HG02840 (cell line): Measurements from ENCODE around the gene GRM4.

Experiments
- ATAC-seq: cut with Tn5 transposase; IDR thresholded peaks from one replicate; pipeline ENCODE4 v1.9.1; 2021; ENCODE audit warnings: mild to moderate bottlenecking, moderate library complexity, moderate number of reproducible peaks; ENCODE audit not compliant: unreplicated experiment, low FRiP score

Gene GRM4

DNA sequence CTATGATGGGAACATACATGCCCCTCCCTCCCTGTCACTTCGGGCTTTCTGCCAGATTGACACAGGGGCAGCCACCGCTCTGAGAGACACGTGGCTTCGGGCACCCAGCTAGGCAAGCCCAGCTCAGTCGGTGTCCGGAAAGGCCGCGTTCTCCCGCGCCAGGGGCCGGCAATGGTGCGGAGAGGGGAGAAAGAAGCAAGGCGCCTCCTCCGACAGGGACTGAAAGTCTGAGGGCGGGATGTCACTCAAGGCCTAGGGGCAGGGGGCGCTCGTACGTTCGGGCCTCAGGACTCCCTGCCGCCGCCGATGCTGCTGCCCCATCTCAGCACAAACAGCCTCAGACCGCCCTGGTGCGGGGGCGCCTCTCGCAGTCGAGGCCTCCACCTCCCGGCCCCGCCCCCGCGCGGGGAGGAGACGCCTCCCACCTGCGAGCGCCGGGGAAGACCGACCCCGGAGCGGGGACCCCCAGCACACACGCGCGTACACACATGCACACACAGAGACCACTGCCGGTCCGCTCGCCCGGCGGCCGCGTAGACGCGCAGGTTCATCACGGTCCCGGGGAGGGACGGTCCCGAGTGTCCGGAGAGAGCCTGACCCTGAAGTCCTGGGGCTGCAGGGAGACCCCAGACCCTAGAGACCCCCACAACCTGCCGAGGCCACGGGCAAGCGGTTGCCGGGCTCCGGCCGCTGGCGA is 1.9 kb downstream of the GRM4 start:
- ATAC-seq, result no peak

DNA sequence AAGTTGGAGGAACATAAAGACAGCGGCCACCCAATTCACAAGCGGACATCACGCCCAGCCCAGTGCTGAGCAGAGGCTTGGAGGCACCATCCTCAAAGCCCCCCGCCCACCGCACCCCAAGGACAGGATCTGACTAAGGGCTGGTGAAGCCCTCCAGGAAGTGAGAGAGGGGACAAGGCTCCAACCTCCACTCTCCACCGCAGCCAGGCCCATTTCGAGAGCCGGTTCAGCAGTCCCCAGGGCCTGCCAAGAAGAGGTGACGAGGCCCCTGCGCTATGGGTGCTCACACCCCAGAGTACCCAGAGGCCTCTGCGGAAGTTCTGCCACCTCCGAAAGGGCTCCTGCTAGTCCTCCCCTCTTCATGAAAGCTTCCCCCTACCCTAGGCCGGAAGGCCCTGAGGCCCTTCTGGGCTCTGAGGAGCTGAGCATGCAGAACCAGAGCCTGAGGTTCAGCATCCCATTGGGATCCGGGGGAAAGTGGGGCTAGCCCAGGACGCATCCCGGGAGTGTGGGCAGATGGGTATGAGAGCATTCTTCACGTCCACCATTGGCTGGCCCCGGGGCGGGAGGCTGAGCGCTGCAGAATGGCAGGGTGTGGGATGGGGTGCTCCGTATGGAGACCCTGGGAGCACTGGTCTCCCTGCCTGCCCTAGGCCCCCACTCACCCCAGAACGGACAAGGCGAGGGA is 2.5 kb downstream of the GRM4 start:
- ATAC-seq, result no peak

DNA sequence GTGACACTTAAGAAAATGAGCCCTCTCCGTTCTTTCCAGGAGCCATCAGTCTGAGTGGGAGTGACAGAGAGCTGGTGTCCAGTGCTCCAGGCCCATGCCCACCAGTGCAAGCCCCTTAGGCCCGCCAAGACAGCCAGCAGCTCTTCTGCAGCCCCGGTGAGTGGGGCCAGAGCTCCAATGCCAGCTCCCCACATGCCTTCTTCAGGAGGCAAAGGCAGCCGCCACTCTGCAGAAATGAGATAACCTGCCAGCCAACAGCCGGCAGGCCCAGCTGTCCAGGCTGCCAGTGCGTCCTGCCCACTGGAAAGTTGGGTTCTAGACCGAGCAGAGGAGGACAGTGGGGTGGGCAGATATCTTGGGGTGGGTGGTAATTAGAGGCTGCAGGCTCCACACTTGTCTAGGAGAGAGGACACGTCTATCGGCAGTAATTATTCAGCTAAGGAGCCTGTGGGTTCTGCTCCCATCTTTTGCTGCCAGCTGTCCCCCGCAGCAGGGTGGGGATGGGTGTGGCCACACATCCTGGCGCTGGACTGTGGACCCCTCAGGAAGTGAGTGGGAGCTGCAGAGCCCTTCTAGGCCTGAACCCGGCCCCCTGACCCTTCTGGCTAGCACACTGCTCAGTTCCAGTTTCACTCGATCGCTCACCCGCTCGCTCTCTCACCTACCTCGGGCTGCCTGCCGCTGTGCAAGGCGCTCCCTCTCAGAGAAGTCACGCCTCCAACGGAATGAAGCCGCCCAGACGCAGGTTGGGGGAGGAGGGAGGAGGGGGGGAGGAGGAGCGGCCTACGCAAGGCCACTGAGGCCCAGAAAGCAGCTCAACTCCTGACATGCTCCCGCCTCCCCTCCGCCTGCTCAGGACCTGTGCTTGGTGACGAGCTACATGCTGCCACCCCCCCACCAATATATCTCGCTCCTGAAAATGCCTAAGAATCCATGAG is 3.6 kb downstream of the GRM4 start:
- ATAC-seq, result no peak

GRCh38 chr6:34140075-34140474 is 5.8 kb downstream of the GRM4 start:
- no peak for ATAC-seq

DNA sequence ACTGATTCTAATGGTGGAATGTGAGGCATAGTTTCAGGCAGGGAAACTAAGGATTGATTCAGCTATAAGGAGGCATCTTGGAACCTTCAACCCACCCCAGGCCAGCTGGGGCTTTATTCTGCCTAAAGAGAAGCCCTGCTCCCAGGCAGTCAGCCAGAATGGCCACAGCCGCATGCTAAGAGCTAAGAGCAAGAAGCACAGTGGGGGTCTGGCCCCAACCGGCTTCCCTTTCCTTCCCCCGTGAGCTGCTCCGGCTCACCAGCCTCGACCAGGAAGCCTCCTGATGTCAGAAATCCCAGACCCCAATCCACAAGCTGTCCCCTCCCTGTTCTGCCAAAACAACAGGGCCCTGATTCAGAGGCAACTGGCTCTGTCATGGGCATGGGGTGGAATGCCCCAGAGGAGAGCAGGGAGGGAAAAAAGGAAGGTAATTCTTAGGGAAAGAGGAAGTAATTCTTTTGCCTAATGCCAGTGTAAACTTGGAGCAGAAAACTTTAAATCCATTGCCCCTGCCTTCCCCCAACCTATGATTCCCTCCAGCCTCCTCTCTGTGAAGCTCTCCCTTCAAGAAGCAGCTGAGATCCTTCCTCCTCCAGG is 6.9 kb downstream of the GRM4 start:
- no peak for ATAC-seq

DNA sequence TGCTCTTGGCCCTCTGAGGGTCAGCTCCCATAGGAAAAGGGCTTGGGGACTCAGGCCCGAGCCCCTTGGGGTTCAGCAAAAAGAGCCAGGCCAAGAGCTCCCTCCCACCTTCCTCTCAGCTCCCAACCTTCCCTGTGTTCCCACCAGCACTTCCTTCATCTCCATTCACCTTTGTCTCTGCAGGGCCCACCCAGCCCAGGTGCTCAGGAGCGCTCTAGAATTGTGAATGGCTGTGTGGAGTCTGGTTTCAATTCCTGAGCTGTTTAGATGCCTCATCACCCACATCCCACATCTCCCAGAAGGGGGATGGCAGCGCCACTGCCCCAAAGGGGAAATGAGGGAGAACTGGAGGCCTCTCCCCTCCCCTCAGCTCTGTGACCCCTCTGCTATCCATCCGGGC is 7.7 kb downstream of the GRM4 start:
- ATAC-seq, result no peak

DNA sequence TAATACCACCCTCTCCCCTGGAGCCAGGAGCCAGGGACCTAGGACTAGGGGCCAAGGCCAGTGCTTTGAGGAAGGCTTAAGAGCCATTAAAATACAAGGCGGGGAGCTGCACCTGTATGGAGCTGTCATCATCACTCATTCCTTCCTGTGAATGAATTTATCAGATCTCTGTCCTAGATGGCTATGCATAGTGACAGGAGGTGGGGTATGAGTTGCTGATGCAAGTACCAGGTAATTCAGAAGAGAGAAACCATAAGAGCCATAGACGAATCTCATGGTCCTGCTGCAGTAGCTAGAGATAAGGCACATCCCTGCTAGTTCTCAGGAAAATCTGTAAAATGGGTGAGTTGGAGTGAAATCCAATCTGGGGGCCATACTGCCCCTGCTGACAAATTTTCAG is 10.3 kb downstream of the GRM4 start:
- ATAC-seq, result no peak

DNA sequence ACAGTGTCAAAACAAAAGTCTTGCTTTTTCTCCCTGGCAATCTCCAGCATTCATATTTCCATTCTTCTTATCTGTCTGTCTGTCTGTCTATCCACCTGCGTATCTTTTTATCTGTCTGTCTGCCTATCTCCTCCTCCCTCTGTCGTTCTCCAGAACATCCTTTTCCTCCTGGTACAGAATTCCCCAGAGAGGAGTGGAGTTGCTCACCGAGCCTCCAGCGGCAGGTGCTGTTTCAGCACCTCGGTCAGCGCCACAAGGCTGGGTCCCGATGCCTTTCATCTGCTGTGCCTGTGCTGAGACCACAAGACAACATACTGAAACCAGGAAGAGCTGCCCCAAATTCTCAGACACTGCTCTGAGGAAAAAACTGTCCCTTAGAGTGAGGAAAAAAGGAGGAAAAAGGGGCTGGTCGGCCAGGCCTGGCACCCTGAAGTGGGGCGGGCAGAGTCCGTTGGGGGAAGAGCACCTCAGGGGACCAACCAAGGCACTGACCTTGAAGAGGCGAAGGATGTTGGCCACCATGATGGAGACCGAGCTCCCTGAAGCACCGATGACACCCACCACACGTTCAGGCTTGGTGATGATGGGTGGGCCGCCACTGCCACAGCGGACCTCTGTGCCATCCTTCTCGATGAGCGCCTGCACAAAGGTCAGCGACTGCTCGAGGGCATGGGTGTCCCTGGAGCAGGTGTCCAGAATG is 13.3 kb downstream of the GRM4 start:
- ATAC-seq, result no peak

DNA sequence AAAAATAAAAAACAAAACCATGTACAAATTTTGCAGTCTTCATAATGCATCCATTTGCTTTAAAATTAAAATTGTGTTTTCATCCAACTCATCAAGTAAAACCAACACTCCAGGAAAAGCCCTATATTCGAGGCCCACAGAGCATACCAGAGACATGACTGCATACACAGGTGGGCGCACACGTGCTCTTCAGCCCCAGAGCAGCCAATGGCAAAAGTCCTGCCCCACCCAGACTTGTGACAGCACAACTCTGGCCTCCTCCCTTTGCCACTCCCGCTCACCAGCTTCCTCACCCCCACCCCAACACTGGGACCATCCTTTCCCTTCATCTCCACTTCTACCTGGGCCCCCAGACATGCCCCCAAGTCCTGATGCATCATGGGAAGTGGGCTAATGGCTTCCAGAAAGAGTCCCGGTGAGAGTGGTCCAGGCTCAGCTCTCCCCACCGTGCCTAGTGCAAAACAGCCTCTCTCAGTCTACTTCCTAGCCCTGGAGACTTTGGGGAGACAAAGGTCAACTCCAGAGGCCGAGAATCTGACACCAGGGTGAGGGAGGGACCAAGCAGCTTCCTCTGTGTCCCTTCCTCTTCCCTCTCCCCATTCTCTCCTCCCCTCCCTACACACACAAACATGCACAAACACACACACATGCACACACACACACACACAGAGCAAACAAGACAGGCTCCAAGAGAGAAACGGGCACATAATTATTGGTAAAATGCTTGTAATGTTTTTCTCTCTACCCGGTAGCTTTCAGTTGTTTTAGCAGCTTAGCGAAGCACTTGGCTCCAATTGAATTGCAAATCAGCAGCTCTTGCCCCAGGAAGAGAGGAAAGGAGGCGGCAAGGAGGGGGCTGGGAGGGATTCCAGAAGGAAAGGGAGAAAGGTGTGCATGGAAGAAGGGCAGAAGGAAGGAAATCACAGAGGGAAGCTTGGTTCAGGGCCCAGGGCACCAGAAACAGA is 14.3 kb downstream of the GRM4 start:
- ATAC-seq, result no peak

- no peak for ATAC-seq
These were observed 15.0 kb downstream of the GRM4 start for GRCh38 chr6:34130862-34131261.

DNA sequence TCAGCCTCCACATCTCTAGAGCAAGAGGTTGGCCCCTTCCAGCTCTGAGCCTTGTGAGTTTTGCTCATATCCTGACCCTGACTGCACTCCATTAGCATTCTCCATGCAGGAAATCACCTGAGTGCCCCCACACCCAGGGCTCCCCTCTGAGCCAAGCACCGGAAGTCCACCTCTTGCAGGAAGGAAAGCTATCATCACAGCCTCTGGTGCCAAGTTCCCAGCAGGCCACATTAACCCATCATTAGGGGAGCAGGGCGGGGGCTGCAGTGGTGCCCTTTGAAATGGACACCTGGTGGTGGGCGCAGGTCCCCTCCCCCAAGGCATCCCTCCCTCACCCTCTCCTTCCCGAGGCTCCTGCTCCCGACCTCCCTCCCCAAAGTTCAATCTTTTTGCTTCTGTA is 16.1 kb downstream of the GRM4 start:
- no peak for ATAC-seq

DNA sequence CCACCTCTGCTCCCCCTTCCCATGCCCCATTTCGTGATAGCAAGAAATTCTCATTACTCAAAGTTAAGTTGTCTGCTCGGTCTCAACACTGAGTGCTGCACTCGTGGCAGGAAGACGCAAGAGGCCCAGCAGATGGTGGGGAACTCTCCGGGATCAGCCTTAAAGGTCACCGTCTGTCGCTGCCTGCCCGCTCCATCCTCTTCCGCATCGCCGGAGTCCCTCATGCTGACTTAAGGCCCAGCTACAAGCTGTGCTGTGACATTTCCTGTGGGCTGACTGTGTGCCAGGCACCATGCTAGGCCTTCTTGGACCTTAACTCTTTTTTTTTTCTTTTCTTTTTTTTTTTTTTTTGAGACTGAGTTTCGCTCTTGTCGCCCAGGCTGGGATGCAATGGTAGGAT is 17.8 kb downstream of the GRM4 start:
- no peak for ATAC-seq

GRCh38 chr6:34126419-34126818 is 19.5 kb downstream of the GRM4 start:
- no peak for ATAC-seq

DNA sequence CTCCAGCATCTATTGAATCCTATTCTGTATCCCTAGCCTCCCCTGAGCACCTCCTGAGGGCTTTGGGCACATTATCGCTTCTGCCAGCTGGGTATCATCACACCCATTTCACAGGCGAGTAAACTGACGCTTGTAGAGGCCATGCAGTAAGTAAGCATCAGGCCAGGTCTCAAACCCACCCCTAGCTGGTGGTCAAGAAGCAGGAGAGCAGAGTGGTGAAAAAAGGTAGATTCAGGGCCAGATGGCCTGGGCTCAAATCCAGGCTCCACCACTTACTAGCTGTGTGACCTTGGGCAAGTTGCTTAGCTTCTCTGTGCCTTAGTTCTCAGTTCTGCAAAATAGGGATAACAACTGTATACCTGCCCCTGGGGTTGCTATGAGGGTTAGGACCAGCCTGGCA is 19.9 kb downstream of the GRM4 start:
- no peak for ATAC-seq

- ATAC-seq, result no peak
These were observed 24.8 kb downstream of the GRM4 start for GRCh38 chr6:34120953-34121675.

GRCh38 chr6:34115915-34116314 is 30.0 kb downstream of the GRM4 start:
- no peak for ATAC-seq

- no peak for ATAC-seq
These were observed 30.5 kb downstream of the GRM4 start for GRCh38 chr6:34115403-34115795.

GRCh38 chr6:34114695-34115402 is 31.0 kb downstream of the GRM4 start:
- ATAC-seq, result no peak
